ENCODE data around the gene PALM2AKAP2.

- no peak for TF ChIP-seq EZH2 (IDR thresholded peaks at IDR 0.05; ENCODE audit: insufficient read depth, poor library complexity, severe bottlenecking)
- TF ChIP-seq EZH2phosphoT487 (IDR thresholded peaks at IDR 0.05; ENCODE audit: insufficient read depth, low read depth), result no peak
These were observed 14.7 kb upstream of the PALM2AKAP2 start for GRCh38 chr9:109765278-109765677.

All from GM23248 (cell line).